Thyroid gland (tissue), 4 donors: Measurements from ENCODE around the gene SLC12A3. TPM values are rescaled to one million over a fixed set of nuclear protein-coding genes. Genes with fewer than 3 reads are reported as not detected.

Experiments used
- DNase-seq, 2 donors: peaks; one replicate each; pipeline ENCODE4 v3.0.0-alpha.2; 2019
- H3K27ac ChIP-seq, 3 donors: fragments of 200-600 bp; sonication (generic); 1 replicate in 2 of 3; 2 replicates in 1 of 3; pipeline ENCODE4 v1.5.1; 2016 to 2019; ENCODE audit warnings: mild to moderate bottlenecking in 1 of 3, moderate library complexity in 1 of 3
- H3K27me3 ChIP-seq: fragments of 200-600 bp; sonication (generic); one replicate; pipeline ENCODE4 v1.5.1; 2019
- H3K36me3 ChIP-seq, 2 donors: fragments of 200-600 bp; sonication (generic); one replicate each; pipeline ENCODE4 v1.5.1; 2016 to 2019
- H3K4me1 ChIP-seq, 2 donors: fragments of 200-600 bp; sonication (generic); one replicate each; pipeline ENCODE4 v1.5.1; 2017 to 2019
- H3K4me3 ChIP-seq, 3 donors: fragments of 200-600 bp; sonication (generic); replicated peaks in 1 of 3; 1 replicate in 2 of 3; 2 replicates in 1 of 3; pipeline ENCODE4 v1.5.1; 2016; ENCODE audit warnings: mild to moderate bottlenecking in 1 of 3
- H3K9me3 ChIP-seq: fragments of 200-600 bp; sonication (generic); one replicate; pipeline ENCODE4 v1.5.1; 2017
- POLR2A ChIP-seq, 2 donors: fragments of 450-650 bp; IDR thresholded peaks; one replicate each; pipeline ENCODE4 v1.6.1; 2017; ENCODE audit warnings: antibody characterized with exemption in 2 of 2, mild to moderate bottlenecking in 2 of 2, moderate library complexity in 1 of 2
- WGBS, 2 donors: methylation state at CpG; one replicate each; pipeline ENCODE4 v1.1.5; 2017; 5-methylcytosine and 5-hydroxymethylcytosine counted together
- intact Hi-C: fragments of 100-400 bp; cut with DNase I; formaldehyde crosslinking; loops from one replicate; pipeline ENCODE4 v1.15.1; 2023
- total RNA-seq, 4 donors: library from RNA; depleted of rRNA; stranded (reverse); fragments of >200 nt; gene quantifications; one replicate each; pipeline ENCODE4 v1.2.3, GENCODE V29; 2016
- TF ChIP-seq, protein P1 (sequence below), 6 experiments: fragments of 200-600 bp in 3 of 6; fragments of 450-650 bp in 3 of 6; sonication (generic) in 3 of 6; IDR thresholded peaks; one replicate each; pipeline ENCODE4 v1.5.1; 2016 to 2019; ENCODE audit warnings: antibody characterized with exemption in 6 of 6, mild to moderate bottlenecking in 2 of 6, inconsistent platforms in 1 of 6, moderate library complexity in 1 of 6

SLC12A3 gene
- total RNA-seq, 4 donors from 2014 or later, result not detected

DNA sequence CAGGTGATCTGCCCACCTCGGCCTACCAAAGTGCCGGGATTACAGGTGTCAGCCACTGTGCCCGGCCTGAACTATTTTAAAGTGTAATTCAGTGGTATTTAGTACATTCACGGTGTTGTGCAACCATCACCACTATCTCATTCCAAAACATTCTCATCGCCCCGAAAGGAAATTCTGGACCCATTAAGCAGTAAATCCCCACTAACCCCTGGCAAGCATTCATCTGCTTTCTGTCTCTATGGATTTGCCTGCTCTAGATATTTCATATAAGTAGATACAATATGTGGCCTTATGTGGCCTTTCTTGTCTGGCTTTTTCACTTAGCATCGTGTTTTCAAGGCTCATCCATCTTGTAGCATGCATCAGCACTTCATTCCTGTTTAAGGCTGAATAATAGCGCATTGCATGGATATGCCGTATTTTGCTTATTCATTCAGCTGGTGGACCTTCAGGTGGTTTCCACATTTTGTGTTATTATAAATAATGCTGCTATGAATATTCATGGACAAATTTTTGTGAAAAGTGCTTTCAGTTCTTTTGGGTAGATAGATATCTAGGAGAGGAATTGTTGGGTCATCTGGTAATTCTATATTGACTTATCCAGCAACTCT lies 58.6 kb downstream of the SLC12A3 start:
- Histone ChIP-seq H3K9me3 (no peaks in the 10 kb centered on the region), H3K27me3 (no peaks in the 10 kb centered on the region), H3K4me1 (peaks cover 0 to 2% of the 10 kb centered on the region in 2 donors), H3K36me3 (no peaks in the 10 kb centered on the region), H3K4me3 (no peak overlapping the region), H3K27ac (no peak overlapping the region)
- DNase-seq, result no peak
- WGBS, 2 donors, result 89 to 94% methylated on average over 9 of the region's 9 CpGs
- intact Hi-C loops, result no loop called here
- TF ChIP-seq POLR2A (IDR thresholded peaks at IDR 0.05), result no peak
- TF ChIP-seq, protein P1, sequence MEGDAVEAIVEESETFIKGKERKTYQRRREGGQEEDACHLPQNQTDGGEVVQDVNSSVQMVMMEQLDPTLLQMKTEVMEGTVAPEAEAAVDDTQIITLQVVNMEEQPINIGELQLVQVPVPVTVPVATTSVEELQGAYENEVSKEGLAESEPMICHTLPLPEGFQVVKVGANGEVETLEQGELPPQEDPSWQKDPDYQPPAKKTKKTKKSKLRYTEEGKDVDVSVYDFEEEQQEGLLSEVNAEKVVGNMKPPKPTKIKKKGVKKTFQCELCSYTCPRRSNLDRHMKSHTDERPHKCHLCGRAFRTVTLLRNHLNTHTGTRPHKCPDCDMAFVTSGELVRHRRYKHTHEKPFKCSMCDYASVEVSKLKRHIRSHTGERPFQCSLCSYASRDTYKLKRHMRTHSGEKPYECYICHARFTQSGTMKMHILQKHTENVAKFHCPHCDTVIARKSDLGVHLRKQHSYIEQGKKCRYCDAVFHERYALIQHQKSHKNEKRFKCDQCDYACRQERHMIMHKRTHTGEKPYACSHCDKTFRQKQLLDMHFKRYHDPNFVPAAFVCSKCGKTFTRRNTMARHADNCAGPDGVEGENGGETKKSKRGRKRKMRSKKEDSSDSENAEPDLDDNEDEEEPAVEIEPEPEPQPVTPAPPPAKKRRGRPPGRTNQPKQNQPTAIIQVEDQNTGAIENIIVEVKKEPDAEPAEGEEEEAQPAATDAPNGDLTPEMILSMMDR (IDR thresholded peaks at IDR 0.05), result no peak

DNA sequence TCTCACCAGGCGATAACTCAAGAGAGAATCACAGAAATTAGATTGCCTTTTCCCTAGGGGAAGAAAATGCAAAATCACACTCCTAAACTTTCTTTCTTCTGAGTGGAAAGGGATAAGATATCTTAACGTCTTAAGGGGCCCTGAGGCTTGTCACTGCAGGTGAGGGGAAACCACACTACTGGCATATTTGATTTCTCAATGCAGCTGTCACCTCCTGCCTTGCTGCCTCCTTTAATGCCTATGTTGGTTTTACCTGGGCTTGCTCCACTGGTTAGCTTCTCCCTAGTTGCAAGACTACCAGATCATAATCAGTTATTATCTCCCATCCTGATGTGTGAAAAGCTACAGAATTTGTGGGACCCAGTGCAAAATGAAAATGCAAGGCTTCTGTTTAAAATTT lies 62.5 kb downstream of the SLC12A3 start:
- WGBS, 2 donors, result 63 to 71% methylated on average over 2 of the region's 2 CpGs
- intact Hi-C loops, result no loop called here
- H3K4me3 ChIP-seq, result no peak overlapping the region
- no peak for DNase-seq
- H3K27ac ChIP-seq, result no peak overlapping the region
- H3K4me1 ChIP-seq, result peaks cover 4 to 8% of the 10 kb centered on the region in 2 donors
- no peaks in the 10 kb centered on the region for H3K27me3 ChIP-seq
- H3K36me3 ChIP-seq, result no peaks in the 10 kb centered on the region
- no peaks in the 10 kb centered on the region for H3K9me3 ChIP-seq
- TF ChIP-seq POLR2A (IDR thresholded peaks at IDR 0.05), result no peak
- TF ChIP-seq, protein P1 (IDR thresholded peaks at IDR 0.05), result no peak

DNA sequence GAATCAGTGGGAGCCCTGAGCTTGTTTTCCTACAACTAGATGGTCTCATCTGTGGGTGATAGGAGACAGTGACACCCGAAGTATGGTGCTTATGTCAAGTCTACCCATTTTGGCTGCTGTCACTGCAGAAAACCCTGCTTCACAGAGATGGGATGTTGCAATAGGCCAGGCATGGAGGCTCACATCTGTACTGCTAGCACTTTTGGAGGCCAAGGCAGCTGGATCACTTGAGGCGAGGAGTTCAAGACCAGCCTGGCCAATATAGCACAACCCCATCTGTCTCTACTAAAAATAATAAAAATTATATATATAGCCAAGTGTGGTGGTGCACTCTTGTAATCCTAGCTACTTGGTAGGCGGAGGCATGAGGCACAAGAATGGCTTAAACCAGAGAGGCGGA lies 64.6 kb downstream of the SLC12A3 start:
- H3K27me3 ChIP-seq, result no peaks in the 10 kb centered on the region
- H3K27ac ChIP-seq, result no peak overlapping the region
- no peak for DNase-seq
- no peaks in the 10 kb centered on the region for H3K9me3 ChIP-seq
- peaks cover 8 to 11% of the 10 kb centered on the region in 2 donors for H3K4me1 ChIP-seq
- H3K36me3 ChIP-seq, result no peaks in the 10 kb centered on the region
- TF ChIP-seq, protein P1 (IDR thresholded peaks at IDR 0.05), result no peak
- TF ChIP-seq POLR2A (IDR thresholded peaks at IDR 0.05), result no peak
- WGBS, 2 donors, result 96 to 100% methylated on average over 4 of the region's 4 CpGs
- H3K4me3 ChIP-seq, result no peak overlapping the region
- intact Hi-C loops, result no loop called here

DNA sequence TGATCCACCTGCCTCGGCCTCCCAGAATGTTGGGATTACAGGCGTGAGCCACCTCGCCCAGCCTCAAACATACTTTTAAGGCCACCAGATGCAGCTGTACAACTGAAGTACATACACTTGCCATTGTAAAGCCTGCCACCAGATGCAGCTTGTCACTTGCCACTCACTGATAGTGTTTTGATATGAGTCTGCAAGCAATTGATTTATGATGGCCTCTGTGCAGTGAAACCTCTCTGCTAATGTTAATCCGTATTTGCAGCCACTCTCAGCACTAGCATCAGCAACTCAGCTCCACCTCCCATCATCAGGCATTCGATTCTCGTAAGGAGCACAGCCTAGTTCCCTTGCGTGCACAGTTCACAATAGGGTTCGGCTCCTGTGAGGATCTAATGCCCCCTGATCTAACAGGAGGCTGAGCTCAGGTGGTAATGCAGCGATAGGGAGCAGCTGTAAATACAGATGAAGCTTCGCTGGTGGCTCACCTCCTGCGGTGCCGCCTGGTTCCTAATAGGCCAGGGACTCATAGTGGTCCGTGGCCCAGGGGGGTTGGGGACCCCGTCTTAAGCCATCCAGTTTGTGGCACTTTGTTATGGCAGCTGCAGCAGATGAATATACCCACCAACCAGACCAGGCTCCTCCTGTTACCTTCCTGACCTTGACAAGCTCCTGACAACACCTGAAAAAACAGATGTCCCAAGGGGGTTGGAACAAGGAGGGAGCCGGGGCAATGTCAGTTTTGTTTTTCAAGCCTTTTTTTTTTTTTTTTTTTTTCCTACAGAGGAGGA lies 65.7 kb downstream of the SLC12A3 start:
- no peaks in the 10 kb centered on the region for H3K27me3 ChIP-seq
- peak overlapping the region in 2 of 3 donors; percentile 96 to 100 for H3K27ac ChIP-seq
- TF ChIP-seq POLR2A (IDR thresholded peaks at IDR 0.05), result no peak
- TF ChIP-seq, protein P1 (IDR thresholded peaks at IDR 0.05), result no peak
- H3K36me3 ChIP-seq, result peaks cover 5 to 9% of the 10 kb centered on the region in 2 donors
- intact Hi-C loops, result no loop called here
- peaks cover 18% of the 10 kb centered on the region in 2 donors for H3K4me1 ChIP-seq
- WGBS, 2 donors, result 90 to 94% methylated on average over 14 to 15 of the region's 15 CpGs
- H3K9me3 ChIP-seq, result no peaks in the 10 kb centered on the region
- DNase-seq, result no peak
- no peak overlapping the region for H3K4me3 ChIP-seq
